Parathyroid adenoma (tissue), 2 donors: ENCODE results near the gene CDH11.

Experiments used
- H2AFZ ChIP-seq: fragments of 300-600 bp; sonication (generic); one replicate; pipeline ENCODE4 v1.7.0; 2017; ENCODE audit warnings: antibody characterized with exemption, mild to moderate bottlenecking
- H3K27ac ChIP-seq: fragments of 300-600 bp; sonication (generic); one replicate; pipeline ENCODE4 v1.7.0; 2017
- H3K27me3 ChIP-seq: fragments of 300-600 bp; sonication (generic); one replicate; pipeline ENCODE4 v1.7.0; 2017; ENCODE audit warnings: low read length; ENCODE audit not compliant: control insufficient read depth, insufficient read depth
- H3K36me3 ChIP-seq: fragments of 300-600 bp; sonication (generic); one replicate; pipeline ENCODE4 v1.7.0; 2017; ENCODE audit warnings: low read length; ENCODE audit not compliant: control insufficient read depth, insufficient read depth
- H3K4me1 ChIP-seq: fragments of 300-600 bp; sonication (generic); one replicate; pipeline ENCODE4 v1.7.0; 2017; ENCODE audit warnings: control low read depth
- H3K4me2 ChIP-seq: fragments of 300-600 bp; sonication (generic); one replicate; pipeline ENCODE4 v1.7.0; 2017; ENCODE audit warnings: low read length
- H3K4me3 ChIP-seq: fragments of 300-600 bp; sonication (generic); one replicate; pipeline ENCODE4 v1.7.0; 2017; ENCODE audit warnings: low read depth, low read length
- H3K79me2 ChIP-seq: fragments of 300-600 bp; sonication (generic); one replicate; pipeline ENCODE4 v1.7.0; 2017; ENCODE audit warnings: control low read depth
- H3K9ac ChIP-seq: fragments of 300-600 bp; sonication (generic); one replicate; pipeline ENCODE4 v1.7.0; 2017; ENCODE audit warnings: mild to moderate bottlenecking
- H3K9me3 ChIP-seq: fragments of 300-600 bp; sonication (generic); one replicate; pipeline ENCODE4 v1.7.0; 2017; ENCODE audit warnings: low read length; ENCODE audit not compliant: control insufficient read depth
- TF ChIP-seq, protein P1 (sequence below): fragments of 300-600 bp; sonication (generic); IDR thresholded peaks from one replicate; pipeline ENCODE4 v1.7.0; 2017; ENCODE audit warnings: antibody characterized with exemption, mild to moderate bottlenecking
- donor health status: primary hyperparathyroidism.

The CDH11 gene

GRCh38 chr16:64982581-64982980 is 139.3 kb downstream of the CDH11 start:
- Histone ChIP-seq H3K4me1 (no peaks in the 10 kb centered on the region), H3K27me3 (no peaks in the 10 kb centered on the region), H3K9ac (no peak overlapping the region), H3K36me3 (no peaks in the 10 kb centered on the region), H3K4me2 (no peak overlapping the region), H3K9me3 (no peaks in the 10 kb centered on the region), H2AFZ (no peak overlapping the region), H3K4me3 (no peak overlapping the region), H3K79me2 (no peaks in the 10 kb centered on the region), H3K27ac (no peak overlapping the region)
- TF ChIP-seq, protein P1, sequence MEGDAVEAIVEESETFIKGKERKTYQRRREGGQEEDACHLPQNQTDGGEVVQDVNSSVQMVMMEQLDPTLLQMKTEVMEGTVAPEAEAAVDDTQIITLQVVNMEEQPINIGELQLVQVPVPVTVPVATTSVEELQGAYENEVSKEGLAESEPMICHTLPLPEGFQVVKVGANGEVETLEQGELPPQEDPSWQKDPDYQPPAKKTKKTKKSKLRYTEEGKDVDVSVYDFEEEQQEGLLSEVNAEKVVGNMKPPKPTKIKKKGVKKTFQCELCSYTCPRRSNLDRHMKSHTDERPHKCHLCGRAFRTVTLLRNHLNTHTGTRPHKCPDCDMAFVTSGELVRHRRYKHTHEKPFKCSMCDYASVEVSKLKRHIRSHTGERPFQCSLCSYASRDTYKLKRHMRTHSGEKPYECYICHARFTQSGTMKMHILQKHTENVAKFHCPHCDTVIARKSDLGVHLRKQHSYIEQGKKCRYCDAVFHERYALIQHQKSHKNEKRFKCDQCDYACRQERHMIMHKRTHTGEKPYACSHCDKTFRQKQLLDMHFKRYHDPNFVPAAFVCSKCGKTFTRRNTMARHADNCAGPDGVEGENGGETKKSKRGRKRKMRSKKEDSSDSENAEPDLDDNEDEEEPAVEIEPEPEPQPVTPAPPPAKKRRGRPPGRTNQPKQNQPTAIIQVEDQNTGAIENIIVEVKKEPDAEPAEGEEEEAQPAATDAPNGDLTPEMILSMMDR, result no peak

GRCh38 chr16:64981568-64982281 is 140.1 kb downstream of the CDH11 start:
- Histone ChIP-seq H2AFZ (no peak overlapping the region), H3K27me3 (no peaks in the 10 kb centered on the region), H3K36me3 (no peaks in the 10 kb centered on the region), H3K9me3 (no peaks in the 10 kb centered on the region), H3K79me2 (no peaks in the 10 kb centered on the region), H3K4me3 (no peak overlapping the region), H3K27ac (no peak overlapping the region), H3K4me1 (no peaks in the 10 kb centered on the region), H3K9ac (no peak overlapping the region), H3K4me2 (no peak overlapping the region)
- TF ChIP-seq, protein P1, result no peak

DNA sequence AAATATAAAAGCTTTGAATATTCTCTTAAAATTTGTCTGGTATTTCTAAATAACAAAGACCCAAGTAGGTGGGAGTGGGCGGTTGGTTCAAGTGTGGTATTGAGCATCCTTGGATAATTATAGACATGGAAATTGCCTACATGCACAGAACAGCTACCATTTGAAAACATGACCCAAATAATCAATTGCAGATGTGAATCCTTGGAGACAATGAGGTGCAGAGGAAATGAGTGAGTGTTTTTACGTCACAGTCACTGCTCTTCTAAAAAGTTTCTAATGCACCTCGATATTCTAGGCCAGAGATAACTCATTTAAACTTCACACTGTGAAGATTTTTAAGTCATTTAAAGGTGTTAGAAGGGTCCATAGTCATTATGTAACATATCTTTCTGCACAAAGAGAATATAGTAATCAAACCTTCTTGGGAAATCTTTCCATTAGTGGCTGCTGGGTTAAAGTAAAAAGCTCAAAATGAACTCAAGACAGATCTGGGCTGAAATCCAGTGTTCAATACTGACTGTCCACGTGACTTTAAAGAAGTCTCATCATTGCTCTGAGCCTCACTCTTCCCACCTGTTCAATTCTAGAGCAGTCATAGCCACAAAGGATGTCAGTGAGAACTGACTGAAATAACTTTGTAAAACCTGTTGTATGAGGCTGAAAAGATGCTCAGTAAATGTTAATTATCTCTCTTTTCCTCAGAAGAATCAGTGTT is 144.5 kb downstream of the CDH11 start:
- no peak overlapping the region for H3K27ac ChIP-seq
- no peaks in the 10 kb centered on the region for H3K79me2 ChIP-seq
- H3K27me3 ChIP-seq, result no peaks in the 10 kb centered on the region
- TF ChIP-seq, protein P1, result no peak
- no peak overlapping the region for H2AFZ ChIP-seq
- no peak overlapping the region for H3K9ac ChIP-seq
- no peaks in the 10 kb centered on the region for H3K36me3 ChIP-seq
- no peaks in the 10 kb centered on the region for H3K9me3 ChIP-seq
- no peak overlapping the region for H3K4me2 ChIP-seq
- no peaks in the 10 kb centered on the region for H3K4me1 ChIP-seq
- H3K4me3 ChIP-seq, result no peak overlapping the region

- Histone ChIP-seq H3K4me1 (no peaks in the 10 kb centered on the region), H3K4me3 (no peak overlapping the region), H3K27ac (no peak overlapping the region), H3K36me3 (no peaks in the 10 kb centered on the region), H3K27me3 (no peaks in the 10 kb centered on the region), H3K79me2 (no peaks in the 10 kb centered on the region), H3K4me2 (no peak overlapping the region), H2AFZ (no peak overlapping the region), H3K9ac (no peak overlapping the region), H3K9me3 (no peaks in the 10 kb centered on the region)
- TF ChIP-seq, protein P1, result no peak
These were observed 146.0 kb downstream of the CDH11 start for GRCh38 chr16:64975821-64976220.
